ENCODE data around the gene BCAM.

The BCAM gene

GRCh38 chr19:44767295-44768180 lies 41.4 kb upstream of the BCAM start:
- TF ChIP-seq FOXP2 (optimal IDR thresholded peaks at IDR 0.05; ENCODE audit: borderline replicate concordance, extremely low read depth, extremely low read length, insufficient read depth) (no peak), POLR2AphosphoS5 (IDR thresholded peaks at IDR 0.05; ENCODE audit: low read depth, low read length) (no peak), SIN3A (IDR thresholded peaks at IDR 0.05; ENCODE audit: borderline replicate concordance, insufficient read depth, low read length) (no peak), TAF1 (IDR thresholded peaks at IDR 0.05; ENCODE audit: borderline replicate concordance, insufficient read depth, low read length) (no peak), REST (IDR thresholded peaks at IDR 0.05; ENCODE audit: insufficient read depth in 1 of 2, low read depth in 2 of 2, low read length in 2 of 2) (no peak)

GRCh38 chr19:44770550-44771257 lies 38.2 kb upstream of the BCAM start:
- no peak for TF ChIP-seq TAF1 (IDR thresholded peaks at IDR 0.05; ENCODE audit: borderline replicate concordance, insufficient read depth, low read length)
- TF ChIP-seq REST (IDR thresholded peaks at IDR 0.05; ENCODE audit: insufficient read depth in 1 of 2, low read depth in 2 of 2, low read length in 2 of 2) = no peak
- no peak for TF ChIP-seq SIN3A (IDR thresholded peaks at IDR 0.05; ENCODE audit: borderline replicate concordance, insufficient read depth, low read length)
- TF ChIP-seq FOXP2 (optimal IDR thresholded peaks at IDR 0.05; ENCODE audit: borderline replicate concordance, extremely low read depth, extremely low read length, insufficient read depth) = no peak
- TF ChIP-seq POLR2AphosphoS5 (IDR thresholded peaks at IDR 0.05; ENCODE audit: low read depth, low read length) = no peak

GRCh38 chr19:44772959-44773358 lies 35.9 kb upstream of the BCAM start:
- TF ChIP-seq REST (IDR thresholded peaks at IDR 0.05; ENCODE audit: insufficient read depth in 1 of 2, low read depth in 2 of 2, low read length in 2 of 2) (no peak), TAF1 (IDR thresholded peaks at IDR 0.05; ENCODE audit: borderline replicate concordance, insufficient read depth, low read length) (no peak)

- TF ChIP-seq TAF1 (IDR thresholded peaks at IDR 0.05; ENCODE audit: borderline replicate concordance, insufficient read depth, low read length) (no peak), REST (IDR thresholded peaks at IDR 0.05; ENCODE audit: insufficient read depth in 1 of 2, low read depth in 2 of 2, low read length in 2 of 2) (no peak), SIN3A (IDR thresholded peaks at IDR 0.05; ENCODE audit: borderline replicate concordance, insufficient read depth, low read length) (no peak), FOXP2 (optimal IDR thresholded peaks at IDR 0.05; ENCODE audit: borderline replicate concordance, extremely low read depth, extremely low read length, insufficient read depth) (no peak), POLR2AphosphoS5 (IDR thresholded peaks at IDR 0.05; ENCODE audit: low read depth, low read length) (no peak)
Observed at GRCh38 chr19:44775676-44776240, 33.1 kb upstream of the BCAM start.
